Neuronal stem cell (in vitro differentiated cells): ENCODE measurements around the gene ART1.

ENCODE experiments used
- DNase-seq: peaks from one replicate; pipeline ENCODE4 v3.0.0-alpha.2; 2013; ENCODE audit warnings: low spot score
- H2AFZ ChIP-seq: one replicate; pipeline ENCODE4 v1.6.1; 2013; ENCODE audit warnings: mild to moderate bottlenecking, low read length, inconsistent platforms
- H2AK5ac ChIP-seq: 2 replicates; pipeline ENCODE4 v1.6.1; 2013; ENCODE audit warnings: low read depth, mild to moderate bottlenecking, inconsistent platforms, low read length, moderate library complexity, mixed read lengths
- H2BK120ac ChIP-seq: 2 replicates; pipeline ENCODE4 v1.6.1; 2013; ENCODE audit warnings: low read depth, mild to moderate bottlenecking, inconsistent platforms, low read length, moderate library complexity, mixed read lengths
- H2BK12ac ChIP-seq: one replicate; pipeline ENCODE4 v1.6.1; 2013; ENCODE audit warnings: low read length, inconsistent platforms
- H2BK15ac ChIP-seq: 2 replicates; pipeline ENCODE4 v1.6.1; 2013; ENCODE audit warnings: mild to moderate bottlenecking, low read length, inconsistent platforms, mixed read lengths
- H2BK5ac ChIP-seq: one replicate; pipeline ENCODE4 v1.6.1; 2013; ENCODE audit warnings: inconsistent platforms, mild to moderate bottlenecking, low read length, moderate library complexity
- H3K14ac ChIP-seq: one replicate; pipeline ENCODE4 v1.6.1; 2013; ENCODE audit warnings: low read length, inconsistent platforms
- H3K18ac ChIP-seq: 2 replicates; pipeline ENCODE4 v1.6.1; 2013; ENCODE audit warnings: low read length, inconsistent platforms
- H3K23ac ChIP-seq: 2 replicates; pipeline ENCODE4 v1.6.1; 2013; ENCODE audit warnings: low read depth, mild to moderate bottlenecking, mixed read lengths, low read length, inconsistent platforms; ENCODE audit not compliant: poor library complexity
- H3K27ac ChIP-seq: replicated peaks from 3 replicates; pipeline ENCODE4 v1.5.1; 2013; ENCODE audit warnings: low read length, inconsistent platforms
- H3K27me3 ChIP-seq, 3 experiments: 2 replicates each; pipeline ENCODE4 v1.6.1; 2013; ENCODE audit warnings: low read length in 3 of 3, mild to moderate bottlenecking in 2 of 3, inconsistent platforms in 1 of 3, low read depth in 1 of 3, mixed read lengths in 1 of 3, moderate library complexity in 1 of 3; ENCODE audit not compliant: control insufficient read depth in 3 of 3, insufficient read depth in 3 of 3
- H3K36me3 ChIP-seq, 2 donors: replicated peaks in 1 of 2; 2 replicates each; pipeline ENCODE4 v1.6.1; 2013; ENCODE audit warnings: low read length in 2 of 2; ENCODE audit not compliant: control insufficient read depth in 2 of 2, insufficient read depth in 2 of 2
- H3K4ac ChIP-seq: 2 replicates; pipeline ENCODE4 v1.6.1; 2013; ENCODE audit warnings: inconsistent platforms, mild to moderate bottlenecking, low read length, moderate library complexity
- H3K4me1 ChIP-seq, 2 donors: 1 replicate in 1 of 2; 2 replicates in 1 of 2; pipeline ENCODE4 v1.6.1; 2013; ENCODE audit warnings: low read length in 2 of 2, low read depth in 1 of 2; ENCODE audit not compliant: control insufficient read depth in 2 of 2, insufficient read depth in 1 of 2
- H3K4me2 ChIP-seq: one replicate; pipeline ENCODE4 v1.6.1; 2013; ENCODE audit warnings: mild to moderate bottlenecking, low read length, inconsistent platforms; ENCODE audit not compliant: insufficient read depth, poor library complexity, severe bottlenecking
- H3K4me3 ChIP-seq, 2 donors: 2 replicates each; pipeline ENCODE4 v1.5.1; 2013; ENCODE audit warnings: low read length in 2 of 2, mild to moderate bottlenecking in 2 of 2, inconsistent platforms in 1 of 2, moderate library complexity in 1 of 2
- H3K79me1 ChIP-seq: one replicate; pipeline ENCODE4 v1.6.1; 2013; ENCODE audit warnings: low read depth, mild to moderate bottlenecking, inconsistent platforms, low read length, moderate library complexity
- H3K9ac ChIP-seq: one replicate; pipeline ENCODE4 v1.6.1; 2013; ENCODE audit warnings: mild to moderate bottlenecking, low read depth, low read length, inconsistent platforms; ENCODE audit not compliant: poor library complexity
- H3K9me3 ChIP-seq, 2 donors: replicated peaks in 1 of 2; 2 replicates each; pipeline versions ENCODE3 to v1.6.1; 2013; ENCODE audit warnings: low read length in 2 of 2, mild to moderate bottlenecking in 2 of 2, inconsistent platforms in 1 of 2, low read depth in 1 of 2, mixed read lengths in 1 of 2, moderate library complexity in 1 of 2; ENCODE audit not compliant: control insufficient read depth in 2 of 2, insufficient read depth in 1 of 2
- H4K8ac ChIP-seq: one replicate; pipeline ENCODE4 v1.6.1; 2013; ENCODE audit warnings: low read depth, mild to moderate bottlenecking, inconsistent platforms, low read length, moderate library complexity
- H4K91ac ChIP-seq: one replicate; pipeline ENCODE4 v1.6.1; 2013; ENCODE audit warnings: low read length, low read depth, mild to moderate bottlenecking, inconsistent platforms; ENCODE audit not compliant: poor library complexity
- WGBS, 2 donors: extraction: QIAGEN DNeasy Blood & Tissue Kit; methylation state at CpG; one replicate each; pipeline ENCODE4 v1.1.7; 2013; ENCODE audit warnings: missing lambda C conversion rate in 2 of 2, mixed read lengths in 1 of 2; ENCODE audit not compliant: insufficient read length in 2 of 2, insufficient replicate concordance in 1 of 2; ENCODE audit errors: extremely low coverage in 2 of 2; 5-methylcytosine and 5-hydroxymethylcytosine counted together

The ART1 gene

DNA sequence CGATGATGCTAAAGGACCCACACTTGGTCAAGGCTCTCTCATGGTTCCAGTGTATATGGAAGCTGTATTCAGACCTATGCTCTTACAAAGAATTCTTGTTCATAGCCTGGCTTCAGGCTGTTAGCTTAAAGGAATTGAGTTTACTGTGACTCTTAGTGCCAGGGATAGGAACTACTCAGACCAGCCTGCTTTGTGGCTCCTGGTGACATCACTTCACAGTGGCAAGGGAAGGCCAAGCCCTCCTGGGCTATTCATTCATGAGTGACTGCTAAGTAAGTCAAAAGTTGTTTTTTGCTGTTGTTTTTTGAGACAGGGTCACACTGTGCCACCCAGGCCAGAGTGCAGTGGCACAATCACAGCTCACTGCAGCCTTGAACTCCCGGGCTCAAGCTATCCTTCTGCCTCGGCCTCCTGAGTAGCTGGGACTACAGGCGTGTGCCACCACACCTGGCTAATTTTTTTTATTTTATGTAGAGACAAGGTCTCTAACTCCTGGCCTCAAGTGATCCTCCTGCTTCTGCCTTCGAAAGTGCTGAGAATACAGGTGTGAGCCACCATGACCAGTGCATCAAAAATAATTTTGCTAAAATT, 12.8 kb upstream of the ART1 start:
- Histone ChIP-seq H3K4ac (no peak overlapping the region), H3K4me1 (no peaks in the 10 kb centered on the region), H4K91ac (no peak overlapping the region), H3K36me3 (no peaks in the 10 kb centered on the region), H4K8ac (no peak overlapping the region), H2BK12ac (no peak overlapping the region), H3K27me3 (peaks cover 0 to 12% (median 0%) of the 10 kb centered on the region in 3 experiments), H3K27ac (no peak overlapping the region), H3K9me3 (no peaks in the 10 kb centered on the region), H3K4me3 (no peak overlapping the region), H2BK5ac (no peak overlapping the region), H2AK5ac (no peak overlapping the region), H3K23ac (no peak overlapping the region), H2AFZ (no peak overlapping the region), H3K9ac (no peak overlapping the region), H2BK15ac (no peak overlapping the region), H3K18ac (no peak overlapping the region), H2BK120ac (no peak overlapping the region), H3K4me2 (no peak overlapping the region), H3K79me1 (no peaks in the 10 kb centered on the region), H3K14ac (no peak overlapping the region)
- no peak for DNase-seq
- WGBS, 2 donors, result no CpG with 5 or more reads among the region's 5 CpGs

DNA sequence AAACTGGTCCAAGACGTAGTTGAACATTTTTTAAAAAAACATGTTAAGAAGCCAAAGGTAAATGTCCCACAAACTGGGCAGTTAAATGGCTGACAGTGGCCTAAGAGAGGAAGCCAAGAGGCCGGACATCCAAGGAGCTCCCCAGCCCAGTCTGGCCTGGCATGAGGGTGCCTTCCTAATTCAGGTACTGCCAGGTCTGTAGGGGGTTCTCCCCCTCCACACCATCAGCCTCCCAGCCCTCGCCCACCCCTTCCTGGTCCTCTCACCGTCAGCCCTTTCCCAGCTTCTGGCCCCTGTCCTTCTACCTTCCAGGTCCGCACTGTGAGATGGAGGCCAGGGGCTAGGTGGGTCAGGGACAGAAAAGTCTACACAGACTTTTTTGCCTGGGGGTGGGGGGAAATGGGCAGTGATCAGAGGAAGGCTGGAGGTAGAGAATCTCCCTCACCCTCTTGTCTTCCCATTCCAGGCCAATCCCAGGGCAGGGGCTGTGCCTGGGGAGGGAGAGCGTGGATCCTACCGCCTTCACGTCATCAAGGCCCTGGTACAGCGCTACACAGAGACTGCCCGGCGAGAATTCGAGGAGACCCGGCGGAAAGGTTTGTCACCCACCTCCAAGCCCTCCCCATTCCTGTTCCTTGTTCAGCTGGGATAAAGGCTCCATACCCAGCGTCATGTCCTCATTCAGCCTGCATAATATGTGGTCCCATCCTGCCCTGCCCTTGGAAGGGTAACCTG, 9.1 kb upstream of the ART1 start:
- no peak for DNase-seq
- no peaks in the 10 kb centered on the region for H3K36me3 ChIP-seq
- H3K27ac ChIP-seq, result no peak overlapping the region
- no peak overlapping the region for H4K91ac ChIP-seq
- H3K23ac ChIP-seq, result no peak overlapping the region
- no peak overlapping the region for H2BK15ac ChIP-seq
- H2AFZ ChIP-seq, result no peak overlapping the region
- no peak overlapping the region for H2BK120ac ChIP-seq
- no peak overlapping the region for H4K8ac ChIP-seq
- H3K9ac ChIP-seq, result no peak overlapping the region
- H3K9me3 ChIP-seq, result no peaks in the 10 kb centered on the region
- no peak overlapping the region for H3K4me2 ChIP-seq
- no peak overlapping the region for H3K4me3 ChIP-seq
- H2BK5ac ChIP-seq, result no peak overlapping the region
- no peaks in the 10 kb centered on the region for H3K4me1 ChIP-seq
- H3K14ac ChIP-seq, result no peak overlapping the region
- H3K27me3 ChIP-seq, result peaks cover 0 to 12% (median 0%) of the 10 kb centered on the region in 3 experiments
- H2AK5ac ChIP-seq, result no peak overlapping the region
- H2BK12ac ChIP-seq, result no peak overlapping the region
- no CpG with 5 or more reads among the region's 15 CpGs for WGBS, 2 donors
- H3K18ac ChIP-seq, result no peak overlapping the region
- H3K4ac ChIP-seq, result no peak overlapping the region
- no peaks in the 10 kb centered on the region for H3K79me1 ChIP-seq

DNA sequence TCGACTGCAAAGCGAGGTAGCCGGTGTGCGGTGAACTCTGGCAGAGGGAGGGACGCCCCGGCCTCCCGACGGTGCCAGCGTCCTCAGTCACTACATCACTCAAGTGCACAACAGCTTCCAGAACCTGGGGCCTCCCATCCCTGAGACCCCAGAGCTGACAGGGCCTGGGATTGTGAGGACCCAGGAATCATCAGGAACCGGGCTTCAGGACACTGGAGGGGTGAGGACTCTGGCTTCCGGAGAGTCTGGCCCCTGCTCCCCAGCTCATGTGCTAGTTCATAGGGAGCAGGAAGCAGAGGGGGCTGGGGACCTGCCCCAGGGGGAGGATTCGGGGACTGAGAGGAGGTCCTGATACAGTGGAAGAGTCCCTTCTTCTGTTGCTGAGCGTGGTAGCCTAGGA, 7.7 kb upstream of the ART1 start:
- Histone ChIP-seq H3K27me3 (peaks cover 0 to 12% (median 0%) of the 10 kb centered on the region in 3 experiments), H3K18ac (peak overlapping the region; percentile 37), H3K4ac (no peak overlapping the region), H3K4me3 (no peak overlapping the region), H3K23ac (no peak overlapping the region), H2BK15ac (no peak overlapping the region), H3K14ac (no peak overlapping the region), H2BK120ac (no peak overlapping the region), H3K4me2 (no peak overlapping the region), H2BK5ac (no peak overlapping the region), H3K79me1 (no peaks in the 10 kb centered on the region), H2AFZ (no peak overlapping the region), H4K8ac (no peak overlapping the region), H3K36me3 (no peaks in the 10 kb centered on the region), H3K4me1 (peaks cover 0 to 3% of the 10 kb centered on the region in 2 donors), H2AK5ac (peak overlapping the region; percentile 26), H4K91ac (no peak overlapping the region), H3K9me3 (no peaks in the 10 kb centered on the region), H3K9ac (no peak overlapping the region), H2BK12ac (no peak overlapping the region), H3K27ac (no peak overlapping the region)
- DNase-seq, result no peak
- WGBS, 2 donors, result no CpG with 5 or more reads among the region's 13 CpGs

DNA sequence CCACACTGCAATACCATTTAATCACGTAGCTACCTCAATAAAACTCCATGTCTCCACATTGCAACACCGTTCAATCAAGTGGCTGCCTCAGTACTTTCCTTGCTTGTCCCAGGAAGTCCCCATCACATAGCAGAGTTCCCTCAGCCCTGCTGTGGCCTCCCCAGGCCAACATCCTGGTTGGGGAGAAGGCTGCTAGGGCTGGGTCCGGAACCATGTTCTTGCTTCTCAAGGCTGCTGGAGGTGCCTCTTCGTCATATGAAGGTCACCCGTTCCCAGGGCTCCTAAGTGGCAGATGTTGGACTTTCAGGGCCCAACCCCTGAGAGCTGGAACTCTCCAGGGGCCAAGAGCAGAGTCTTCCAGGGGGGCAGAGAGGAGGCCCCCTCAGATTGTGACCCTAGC, 6.4 kb upstream of the ART1 start:
- H2AK5ac ChIP-seq, result peak overlapping the region; percentile 63
- no peaks in the 10 kb centered on the region for H3K36me3 ChIP-seq
- H2BK5ac ChIP-seq, result no peak overlapping the region
- peaks cover 0 to 12% (median 0%) of the 10 kb centered on the region in 3 experiments for H3K27me3 ChIP-seq
- H4K91ac ChIP-seq, result peak overlapping the region; percentile 35
- no peaks in the 10 kb centered on the region for H3K79me1 ChIP-seq
- H3K4me3 ChIP-seq, result no peak overlapping the region
- no peak overlapping the region for H2BK120ac ChIP-seq
- H3K18ac ChIP-seq, result no peak overlapping the region
- H2BK12ac ChIP-seq, result no peak overlapping the region
- no peaks in the 10 kb centered on the region for H3K9me3 ChIP-seq
- no peak overlapping the region for H2AFZ ChIP-seq
- WGBS, 2 donors, result no CpG with 5 or more reads among the region's 5 CpGs
- H3K14ac ChIP-seq, result no peak overlapping the region
- H3K23ac ChIP-seq, result no peak overlapping the region
- peaks cover 3 to 5% of the 10 kb centered on the region in 2 donors for H3K4me1 ChIP-seq
- no peak for DNase-seq
- H3K4ac ChIP-seq, result no peak overlapping the region
- no peak overlapping the region for H2BK15ac ChIP-seq
- no peak overlapping the region for H4K8ac ChIP-seq
- H3K27ac ChIP-seq, result no peak overlapping the region
- H3K4me2 ChIP-seq, result no peak overlapping the region
- H3K9ac ChIP-seq, result no peak overlapping the region
